ENCODE data around the gene MON2.

DNA sequence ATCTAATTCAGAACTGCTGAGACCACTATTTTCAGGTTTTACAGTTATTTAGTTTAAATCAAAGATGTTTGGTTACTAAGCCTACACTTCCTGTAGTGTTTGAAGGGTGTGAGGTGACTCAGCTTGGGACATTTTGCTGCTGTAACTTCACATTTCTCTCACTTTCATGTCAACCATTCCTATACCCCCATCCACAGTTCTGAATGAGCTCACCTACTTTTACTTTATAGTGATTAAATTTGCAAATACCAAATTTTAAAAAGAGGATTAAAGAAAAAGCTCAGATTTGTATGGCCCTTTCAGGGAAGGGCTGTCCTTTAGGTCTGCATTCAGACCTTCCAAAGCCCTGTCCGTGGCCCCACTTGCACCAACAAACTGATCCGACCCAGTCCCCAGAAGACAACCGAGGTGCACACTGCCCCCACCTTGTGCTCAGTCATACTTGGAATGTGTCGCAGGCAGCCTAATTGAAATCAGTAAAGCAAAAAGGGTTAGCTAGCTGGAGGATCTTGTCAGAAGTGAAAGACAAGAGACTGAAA, 174.4 kb downstream of the MON2 start:
- TF ChIP-seq GATA3 (IDR thresholded peaks at IDR 0.05; ENCODE audit: low read depth, low read length), result no peak
- TF ChIP-seq GATA2 (IDR thresholded peaks at IDR 0.05; ENCODE audit: low read depth, low read length), result no peak
